Fibroblast of lung (primary cell): ENCODE data around the gene ENKUR. TPM values are rescaled to one million over a fixed set of nuclear protein-coding genes. Genes with fewer than 3 reads are reported as not detected.

Experiments used
- DNase-seq, 2 donors: peaks; one replicate each; pipeline versions ENCODE4 v3.0.0 to v3.0.0-alpha.2; 2010; ENCODE audit warnings: low read depth in 2 of 2
- H2AFZ ChIP-seq: 2 replicates; pipeline ENCODE4 v1.5.1; 2012; ENCODE audit warnings: low read length, control low read depth, inconsistent platforms
- H3K27ac ChIP-seq: 2 replicates; pipeline ENCODE4 v1.5.1; 2011; ENCODE audit warnings: low read length, control low read depth; ENCODE audit not compliant: insufficient read depth
- H3K27me3 ChIP-seq: 2 replicates; pipeline ENCODE4 v1.5.1; 2011; ENCODE audit warnings: mild to moderate bottlenecking, low read length; ENCODE audit not compliant: control insufficient read depth, insufficient read depth
- H3K36me3 ChIP-seq: 2 replicates; pipeline ENCODE4 v1.5.1; 2011; ENCODE audit warnings: low read length; ENCODE audit not compliant: control insufficient read depth, insufficient read depth
- H3K4me1 ChIP-seq: 2 replicates; pipeline ENCODE4 v1.5.1; 2011; ENCODE audit warnings: low read length; ENCODE audit not compliant: control insufficient read depth, insufficient read depth; ENCODE audit errors: extremely low read depth
- H3K4me2 ChIP-seq: 2 replicates; pipeline ENCODE4 v1.5.1; 2011; ENCODE audit warnings: low read length, control low read depth; ENCODE audit not compliant: insufficient read depth; ENCODE audit errors: extremely low read depth
- H3K4me3 ChIP-seq, 4 experiments: fragments of 200-600 bp in 1 of 4; sonication (generic) in 1 of 4; replicated peaks in 1 of 4; 2 replicates each; pipeline ENCODE4 v1.5.1; 2011 to 2016; ENCODE audit warnings: low read length in 4 of 4, low read depth in 3 of 4, mild to moderate bottlenecking in 3 of 4, control low read depth in 2 of 4, inconsistent platforms in 1 of 4, mixed read lengths in 1 of 4; ENCODE audit not compliant: insufficient read depth in 1 of 4; ENCODE audit errors: control extremely low read depth in 1 of 4
- H3K79me2 ChIP-seq: 2 replicates; pipeline ENCODE4 v1.5.1; 2012; ENCODE audit warnings: mild to moderate bottlenecking, low read length, inconsistent platforms; ENCODE audit not compliant: control insufficient read depth, insufficient read depth
- H3K9ac ChIP-seq: 2 replicates; pipeline ENCODE4 v1.5.1; 2011; ENCODE audit warnings: mild to moderate bottlenecking, low read length, control low read depth; ENCODE audit not compliant: insufficient read depth
- H3K9me3 ChIP-seq: 2 replicates; pipeline ENCODE4 v1.5.1; 2012; ENCODE audit warnings: low read depth, low read length; ENCODE audit not compliant: control insufficient read depth, insufficient read depth
- H4K20me1 ChIP-seq: 2 replicates; pipeline ENCODE4 v1.5.1; 2011; ENCODE audit warnings: low read length; ENCODE audit not compliant: control insufficient read depth, insufficient read depth; ENCODE audit errors: extremely low read depth
- CTCF ChIP-seq, 2 donors: IDR thresholded peaks in 1 of 2; conservative IDR thresholded peaks in 1 of 2; 1 replicate in 1 of 2; 2 replicates in 1 of 2; pipeline ENCODE4 v1.5.1; 2011 to 2012; ENCODE audit warnings: low read length in 2 of 2, control low read depth in 1 of 2, inconsistent platforms in 1 of 2, low read depth in 1 of 2, mild to moderate bottlenecking in 1 of 2
- EZH2 ChIP-seq: IDR thresholded peaks from 2 replicates; pipeline ENCODE4 v1.5.1; 2012; ENCODE audit warnings: low read length, control low read depth, mild to moderate bottlenecking; ENCODE audit errors: missing control alignments
- polyA plus RNA-seq, 2 donors: library from polyadenylated mRNA; depleted of rRNA in 1 of 2; stranded (reverse) in 1 of 2; unstranded in 1 of 2; fragments of >200 nt; gene quantifications; 2 replicates each; pipeline ENCODE4 v1.2.1, GENCODE V29; 2011 to 2012; ENCODE audit warnings: missing spikeins in 1 of 2
- total RNA-seq: library from RNA; depleted of rRNA; stranded (reverse); fragments of >200 nt; gene quantifications from 2 replicates; pipeline ENCODE4 v1.2.1, GENCODE V29; 2014

Gene ENKUR
- total and polyA plus RNA-seq, 2 donors (not counting 1 experiment from before 2014, with no cell fraction given), result 0.06 to 0.17 TPM

- Histone ChIP-seq H4K20me1 (no peaks in the 10 kb centered on the region), H3K27me3 (no peaks in the 10 kb centered on the region), H3K27ac (no peak overlapping the region), H3K36me3 (no peaks in the 10 kb centered on the region), H2AFZ (peak overlapping the region; percentile 60), H3K79me2 (no peaks in the 10 kb centered on the region), H3K4me1 (no peaks in the 10 kb centered on the region), H3K4me2 (no peak overlapping the region), H3K9me3 (no peaks in the 10 kb centered on the region), H3K9ac (no peak overlapping the region), H3K4me3 (no peak overlapping the region)
- no peak for DNase-seq
- no peak for TF ChIP-seq CTCF (conservative IDR thresholded peaks at IDR 0.05 in 1 of 2, IDR thresholded peaks at IDR 0.05 in 1 of 2; ENCODE audit: low read depth in 1 of 2, low read length in 2 of 2)
- no peak for TF ChIP-seq EZH2
These were observed 26.9 kb downstream of the ENKUR start for GRCh38 chr10:24988831-24989640.

DNA sequence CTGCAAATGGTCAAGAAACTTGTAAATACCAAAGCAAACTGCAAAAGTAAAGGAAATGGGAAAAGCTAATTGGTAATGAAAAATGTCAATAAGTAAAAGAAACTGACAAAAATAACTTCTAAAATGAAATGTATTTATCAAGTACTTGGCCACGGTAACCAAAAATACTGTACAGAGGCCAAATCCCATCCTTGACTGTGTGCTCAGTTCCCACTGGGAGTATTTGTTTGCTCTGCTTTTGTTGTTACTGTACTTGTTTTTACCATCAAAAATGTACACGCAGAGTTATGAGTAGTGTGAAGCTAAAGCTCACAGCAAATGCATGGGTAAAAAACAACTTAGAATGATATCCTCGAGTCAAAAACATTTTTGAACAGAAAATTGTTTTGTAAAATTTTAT, 31.1 kb downstream of the ENKUR start:
- no peaks in the 10 kb centered on the region for H3K79me2 ChIP-seq
- H2AFZ ChIP-seq, result no peak overlapping the region
- no peak overlapping the region for H3K9ac ChIP-seq
- TF ChIP-seq CTCF (conservative IDR thresholded peaks at IDR 0.05 in 1 of 2, IDR thresholded peaks at IDR 0.05 in 1 of 2; ENCODE audit: low read depth in 1 of 2, low read length in 2 of 2) (no peak), EZH2 (no peak)
- H3K4me2 ChIP-seq, result no peak overlapping the region
- H3K9me3 ChIP-seq, result no peaks in the 10 kb centered on the region
- no peaks in the 10 kb centered on the region for H3K27me3 ChIP-seq
- no peaks in the 10 kb centered on the region for H3K4me1 ChIP-seq
- no peak overlapping the region for H3K27ac ChIP-seq
- H3K36me3 ChIP-seq, result no peaks in the 10 kb centered on the region
- no peaks in the 10 kb centered on the region for H4K20me1 ChIP-seq
- no peak overlapping the region for H3K4me3 ChIP-seq
- no peak for DNase-seq

- H2AFZ ChIP-seq, result no peak overlapping the region
- no peak overlapping the region for H3K27ac ChIP-seq
- no peaks in the 10 kb centered on the region for H3K9me3 ChIP-seq
- H3K4me1 ChIP-seq, result no peaks in the 10 kb centered on the region
- H3K36me3 ChIP-seq, result no peaks in the 10 kb centered on the region
- no peak for TF ChIP-seq EZH2
- TF ChIP-seq CTCF (conservative IDR thresholded peaks at IDR 0.05 in 1 of 2, IDR thresholded peaks at IDR 0.05 in 1 of 2; ENCODE audit: low read depth in 1 of 2, low read length in 2 of 2), result no peak
- H3K79me2 ChIP-seq, result no peaks in the 10 kb centered on the region
- H3K9ac ChIP-seq, result no peak overlapping the region
- no peak overlapping the region for H3K4me2 ChIP-seq
- no peak overlapping the region for H3K4me3 ChIP-seq
- no peak for DNase-seq
- no peaks in the 10 kb centered on the region for H3K27me3 ChIP-seq
- no peaks in the 10 kb centered on the region for H4K20me1 ChIP-seq
These were observed 32.0 kb downstream of the ENKUR start for GRCh38 chr10:24983946-24984345.
